Measurements from ENCODE around the gene SEZ6L2.

SEZ6L2 gene

DNA sequence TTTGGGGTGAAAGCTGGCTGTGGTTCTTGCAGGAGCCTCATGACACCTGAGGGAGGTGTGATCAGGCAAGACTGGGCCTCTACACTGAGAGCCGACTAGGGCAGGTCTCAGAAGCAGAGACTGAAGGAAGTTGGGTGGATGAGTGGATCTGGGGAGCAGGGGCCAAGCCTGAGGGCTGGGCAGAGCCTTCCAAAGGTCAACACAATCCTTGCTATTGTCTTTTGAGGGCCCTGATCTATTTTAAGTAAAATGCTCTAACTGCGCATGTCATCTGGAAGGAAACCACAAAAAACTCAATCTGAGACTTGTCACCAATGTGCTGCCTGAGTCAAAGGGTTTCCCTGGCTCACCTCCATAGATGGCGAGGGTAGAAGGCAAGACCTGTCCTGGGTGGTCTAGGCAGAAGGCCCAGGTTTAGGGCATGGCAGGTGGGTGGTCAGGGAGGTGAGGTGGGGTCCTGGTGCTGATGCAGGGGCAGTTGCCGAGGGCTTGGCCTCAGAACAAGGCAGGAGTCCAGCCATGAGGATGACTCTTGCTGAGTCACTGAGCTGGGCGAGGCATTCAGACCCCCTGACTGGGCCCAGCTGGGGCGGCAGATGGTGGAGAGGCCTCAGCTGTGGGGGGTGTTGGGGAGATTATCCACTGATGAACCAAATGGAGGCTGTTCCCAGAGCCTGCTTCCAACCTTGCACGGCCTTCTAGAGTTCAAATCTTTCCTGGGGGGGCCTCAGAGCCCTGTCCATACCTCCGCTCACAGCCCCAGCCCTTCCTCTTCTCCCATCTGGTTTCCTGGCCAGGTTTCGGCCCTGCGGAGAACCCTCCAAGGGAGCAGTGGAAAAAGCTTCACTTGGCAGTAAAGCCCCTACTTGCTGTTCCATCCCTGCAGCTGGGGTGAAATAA, 74.0 kb downstream of the SEZ6L2 start:
- DNase-seq (ENCODE audit: low read depth): no peak

- no peak for DNase-seq (ENCODE audit: low read depth)
Measured at GRCh38 chr16:29824589-29825144, 74.7 kb downstream of the SEZ6L2 start.

GRCh38 chr16:29821643-29822115, 77.7 kb downstream of the SEZ6L2 start:
- no peak for DNase-seq (ENCODE audit: low read depth)
